Motor neuron (in vitro differentiated cells): ENCODE measurements around the gene ETV3L. TPM values are rescaled to one million over a fixed set of nuclear protein-coding genes. Genes with fewer than 3 reads are reported as not detected.
"Not testable (repeated sequence)": the region's sequence is repeated elsewhere in the genome, so short reads cannot be mapped to it uniquely, and the experiment has no call there.

Experiments
- ATAC-seq, 8 experiments: fragments of 200-7000 bp; cut with Tn5 transposase; replicated peaks in 6 of 8; 2 replicates each; pipeline ENCODE4 v1.8.0; 2021; ENCODE audit warnings: mild to moderate bottlenecking in 8 of 8, moderate library complexity in 8 of 8
- H3K27ac ChIP-seq, 2 donors: fragments of 250-450 bp; sonication (Bioruptor Pico); 2 replicates each; pipeline ENCODE4 v1.9.0; 2021; ENCODE audit warnings: antibody characterized with exemption in 2 of 2, mild to moderate bottlenecking in 2 of 2, moderate library complexity in 1 of 2
- H3K4me1 ChIP-seq, 2 donors: fragments of 250-450 bp; sonication (Bioruptor Pico); replicated peaks in 1 of 2; 2 replicates each; pipeline ENCODE4 v1.6.1; 2021; ENCODE audit warnings: antibody characterized with exemption in 2 of 2, mild to moderate bottlenecking in 2 of 2, moderate library complexity in 1 of 2
- H3K4me3 ChIP-seq, 5 donors: fragments of 250-450 bp; sonication (Bioruptor Pico); 2 replicates each; pipeline ENCODE4 v1.9.0; 2021; ENCODE audit warnings: antibody characterized with exemption in 5 of 5, mild to moderate bottlenecking in 5 of 5, moderate library complexity in 4 of 5
- WGBS, 10 experiments: fragments of 450-650 bp; shearing (Covaris generic); methylation state at CpG; one replicate each; pipeline ENCODE4 v1.0.0; 2022; 5-methylcytosine and 5-hydroxymethylcytosine counted together
- in situ Hi-C, 9 experiments: fragments of 400-800 bp; cut with MboI; loops; one replicate each; pipeline ENCODE4 v1.15.0; 2021; ENCODE audit warnings: low sequenced_read_pairs in 9 of 9, low pct_unique_long_range_greater_than_20kb in 2 of 9; ENCODE audit not compliant: unreplicated experiment in 9 of 9
- total RNA-seq, 8 experiments: library from RNA; unstranded; fragments of 300-600 nt; gene quantifications; 2 replicates each; pipeline versions ENCODE4 v1.2.3 to v1.2.4, GENCODE V29; 2022

The ETV3L gene
- total RNA-seq, 8 experiments from 2014 or later, result 0.05 to 0.47 (median 0.36) TPM; not detected in 3

DNA sequence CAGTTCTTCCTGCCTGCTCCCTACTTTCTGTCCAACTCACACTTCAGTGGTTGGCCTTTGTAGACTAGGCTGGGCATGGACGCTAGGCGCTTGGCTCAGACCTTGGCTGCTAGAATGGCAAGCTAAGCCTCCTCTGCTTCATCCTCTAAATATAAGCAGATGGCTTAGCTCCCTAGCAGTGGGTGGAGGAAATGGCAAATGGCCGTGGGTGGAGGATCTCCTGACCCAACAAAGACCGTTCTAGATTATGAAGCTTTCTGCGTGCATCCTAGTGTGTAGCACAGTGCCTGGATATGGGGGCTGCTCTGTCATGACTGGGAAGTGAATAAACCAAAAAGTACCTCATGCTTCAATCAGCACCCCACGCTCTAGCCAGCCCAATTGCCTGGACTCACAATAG is 10.4 kb upstream of the ETV3L start:
- WGBS, 10 experiments, result 8 to 94% (median 79%) methylated on average over 2 to 6 of the region's 6 CpGs; no CpG with 5 or more reads in 1 of the 10 experiments
- in situ Hi-C loops, result no loop called here
- Histone ChIP-seq H3K4me3 (no peak overlapping the region), H3K4me1 (peaks cover 13 to 37% of the 10 kb centered on the region in 2 donors), H3K27ac (no peak overlapping the region)
- ATAC-seq, result peak in 1 of 8 experiments; percentile 19

DNA sequence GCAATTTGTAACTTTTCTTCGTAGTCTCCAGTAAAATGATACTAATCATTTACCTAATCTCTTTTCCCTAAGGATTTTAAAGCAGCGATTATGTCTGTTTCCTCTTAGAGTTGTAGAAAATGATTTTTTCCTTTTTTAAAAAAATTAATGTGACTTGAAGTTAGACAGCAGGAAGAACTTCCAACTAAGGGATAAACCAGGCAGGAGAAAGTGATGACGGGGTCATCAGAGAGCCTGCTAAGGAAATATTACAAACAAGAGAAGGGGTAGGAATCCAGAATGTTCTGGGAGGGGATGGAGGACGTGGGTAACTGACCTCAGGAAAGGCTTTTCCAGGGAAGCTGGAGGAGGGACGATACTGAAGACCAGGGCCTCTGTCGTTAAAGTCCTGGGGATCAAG is 8.8 kb upstream of the ETV3L start:
- in situ Hi-C loops, result no loop called here
- Histone ChIP-seq H3K4me3 (no peak overlapping the region), H3K27ac (no peak overlapping the region), H3K4me1 (peaks cover 18 to 41% of the 10 kb centered on the region in 2 donors)
- ATAC-seq, result no peak
- whole genome bisulfite sequencing, 10 experiments, result 27 to 90% (median 68%) methylated on average over 3 to 6 of the region's 6 CpGs

DNA sequence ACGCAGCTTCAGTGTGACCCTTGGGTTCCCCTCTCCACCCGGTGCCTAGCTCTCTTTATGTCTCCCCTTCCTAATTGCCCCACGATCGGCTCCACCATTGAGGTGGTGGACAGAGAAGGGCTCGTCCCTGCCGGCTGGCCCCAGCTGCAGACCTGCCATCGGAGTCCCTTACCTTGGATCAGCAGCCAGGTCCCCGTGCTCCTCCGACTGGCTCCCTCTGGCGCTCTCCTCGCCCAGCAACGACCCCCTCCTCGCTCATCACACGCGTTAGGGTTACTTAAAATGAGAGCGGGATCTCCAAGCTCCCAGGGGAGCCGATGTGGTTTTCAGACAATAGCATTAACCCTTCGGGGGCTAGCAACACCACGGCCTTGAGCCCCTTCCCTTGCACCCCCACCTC is 8.1 kb upstream of the ETV3L start:
- WGBS, 10 experiments, result 52 to 76% (median 70%) methylated on average over 3 to 11 of the region's 19 CpGs; no CpG with 5 or more reads in 5 of the 10 experiments
- Histone ChIP-seq H3K4me3 (no peak overlapping the region), H3K4me1 (peaks cover 18 to 40% of the 10 kb centered on the region in 2 donors), H3K27ac (no peak overlapping the region)
- in situ Hi-C loops, result no loop called here
- no peak for ATAC-seq

GRCh38 chr1:157106813-157107189 is 7.2 kb upstream of the ETV3L start:
- WGBS, 10 experiments, result 81 to 83% (median 83%) methylated on average over 4 to 6 of the region's 6 CpGs; no CpG with 5 or more reads in 7 of the 10 experiments
- H3K27ac ChIP-seq, result no peak overlapping the region
- ATAC-seq, result no peak
- no peak overlapping the region for H3K4me3 ChIP-seq
- peaks cover 17 to 40% of the 10 kb centered on the region in 2 donors for H3K4me1 ChIP-seq
- in situ Hi-C loops, result no loop called here

GRCh38 chr1:157105988-157106812 is 6.6 kb upstream of the ETV3L start:
- in situ Hi-C loops, result no loop called here
- Histone ChIP-seq H3K4me3 (no peak overlapping the region), H3K4me1 (peaks cover 11 to 35% of the 10 kb centered on the region in 2 donors), H3K27ac (no peak overlapping the region)
- WGBS, 10 experiments, result 25 to 100% (median 50%) methylated on average over 1 to 4 of the region's 6 CpGs; no CpG with 5 or more reads in 1 of the 10 experiments
- ATAC-seq, result peak; percentile 30 to 83 (median 72)

DNA sequence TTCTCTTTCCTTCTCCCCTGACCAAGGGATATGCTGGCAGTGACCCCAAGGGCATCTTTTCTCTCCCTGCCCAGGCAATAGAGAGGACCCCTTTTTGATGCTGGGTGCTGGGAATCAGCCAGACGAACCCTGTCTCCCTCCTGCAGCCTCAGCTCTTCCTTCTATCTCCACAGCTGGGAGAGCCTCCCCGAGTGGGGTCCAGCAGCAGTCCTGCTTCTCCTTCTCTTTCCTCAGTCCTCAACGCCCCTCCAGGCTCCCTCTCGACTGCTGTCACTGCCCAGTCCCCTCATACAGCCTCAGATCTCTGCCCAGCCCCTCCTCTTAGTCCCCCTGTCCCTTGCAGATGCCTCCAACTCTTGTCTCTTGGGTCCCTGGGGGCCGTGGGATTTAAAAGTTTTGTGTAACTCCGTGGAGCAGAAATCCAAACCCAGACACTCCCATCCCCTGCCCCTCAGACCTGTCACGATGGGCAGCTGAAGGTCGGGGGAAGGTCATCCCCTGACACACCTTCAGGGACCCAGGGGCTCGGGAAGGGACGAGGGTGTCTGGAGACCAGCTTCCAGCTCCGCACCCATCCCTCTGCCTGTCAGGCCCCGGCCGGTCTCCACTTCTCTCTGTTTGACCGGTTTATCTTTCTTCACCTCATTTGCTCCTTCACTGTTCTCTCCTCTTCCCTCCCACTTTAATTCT is 5.8 kb upstream of the ETV3L start:
- WGBS, 10 experiments, result 51 to 95% (median 65%) methylated on average over 2 to 13 of the region's 14 CpGs; no CpG with 5 or more reads in 2 of the 10 experiments
- no peak overlapping the region for H3K27ac ChIP-seq
- H3K4me1 ChIP-seq, result peaks cover 9 to 35% of the 10 kb centered on the region in 2 donors
- no peak for ATAC-seq
- H3K4me3 ChIP-seq, result no peak overlapping the region
- in situ Hi-C loops, result no loop called here

- in situ Hi-C loops, result no loop called here
- WGBS, 10 experiments, result 20 to 100% (median 57%) methylated on average over 1 to 6 of the region's 6 CpGs; no CpG with 5 or more reads in 1 of the 10 experiments
- H3K4me3 ChIP-seq, result no peak overlapping the region
- no peak overlapping the region for H3K27ac ChIP-seq
- ATAC-seq, result peak in 5 of 8 experiments; percentile 64 to 82 (median 71)
- H3K4me1 ChIP-seq, result peaks cover 9 to 35% of the 10 kb centered on the region in 2 donors
Measured at GRCh38 chr1:157104598-157105293, 5.1 kb upstream of the ETV3L start.

DNA sequence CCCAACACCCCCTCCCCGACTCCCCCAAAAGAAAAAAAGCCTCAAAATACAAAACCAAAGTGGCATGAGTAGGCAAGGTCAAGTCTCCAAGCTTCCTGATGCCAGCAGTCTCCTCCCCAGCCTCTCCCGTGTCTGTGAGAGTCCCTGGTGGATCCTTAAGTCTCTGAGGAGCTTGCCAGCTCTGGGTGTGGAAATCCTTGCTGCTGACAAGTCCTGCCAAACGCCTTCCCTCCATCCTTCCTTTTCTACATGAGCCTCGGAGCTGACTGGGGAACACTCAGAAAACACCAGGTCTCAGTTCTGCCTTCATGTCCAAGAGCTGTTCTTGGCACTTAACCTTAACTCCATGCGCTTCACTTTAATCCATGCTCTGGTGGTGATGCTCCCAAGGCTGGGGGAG is 3.7 kb upstream of the ETV3L start:
- in situ Hi-C loops, result no loop called here
- no peak for ATAC-seq
- WGBS, 10 experiments, result 0 to 84% (median 62%) methylated on average over 1 to 4 of the region's 5 CpGs; no CpG with 5 or more reads in 2 of the 10 experiments
- H3K27ac ChIP-seq, result no peak overlapping the region
- peaks cover 9 to 35% of the 10 kb centered on the region in 2 donors for H3K4me1 ChIP-seq
- no peak overlapping the region for H3K4me3 ChIP-seq

DNA sequence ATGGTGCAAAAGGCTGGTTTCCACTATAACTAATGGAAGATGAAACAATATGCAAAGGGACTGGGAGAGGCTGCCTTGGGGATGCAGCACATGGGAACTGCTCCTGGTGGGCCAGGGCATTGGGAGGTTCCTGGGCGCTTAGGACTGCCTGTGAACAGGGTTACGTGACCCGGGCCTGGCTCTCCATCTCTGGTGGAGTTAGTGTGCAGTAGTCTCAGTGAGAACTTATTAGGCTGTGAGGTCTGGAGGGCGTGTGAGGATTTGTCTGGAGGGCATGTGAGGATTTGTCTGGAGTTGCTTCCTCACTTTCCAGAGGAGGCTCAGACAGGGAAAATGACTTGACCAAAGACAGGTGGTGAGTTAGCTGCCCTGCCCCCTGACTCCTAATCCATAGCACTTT is 1.5 kb upstream of the ETV3L start:
- Histone ChIP-seq H3K4me3 (no peak overlapping the region), H3K27ac (no peak overlapping the region), H3K4me1 (peaks cover 9 to 25% of the 10 kb centered on the region in 2 donors)
- in situ Hi-C loops, result no loop called here
- peak in 2 of 8 experiments; percentile 80 to 97 for ATAC-seq
- 53 to 100% (median 71%) methylated on average over 1 to 4 of the region's 4 CpGs; no CpG with 5 or more reads in 4 of the 10 experiments for WGBS, 10 experiments

GRCh38 chr1:157098987-157099632 is 498 bp downstream of the ETV3L start:
- WGBS, 10 experiments, result 75 to 100% (median 89%) methylated on average over 1 to 5 of the region's 17 CpGs; no CpG with 5 or more reads in 3 of the 10 experiments
- not testable (repeated sequence) for ATAC-seq
- in situ Hi-C loops, result loop anchor here in 3 of 9 experiments (10.0 to 25.0 kb wide), 3 partner anchors 46 to 388 kb away; no protein-coding TSS in a partner anchor

DNA sequence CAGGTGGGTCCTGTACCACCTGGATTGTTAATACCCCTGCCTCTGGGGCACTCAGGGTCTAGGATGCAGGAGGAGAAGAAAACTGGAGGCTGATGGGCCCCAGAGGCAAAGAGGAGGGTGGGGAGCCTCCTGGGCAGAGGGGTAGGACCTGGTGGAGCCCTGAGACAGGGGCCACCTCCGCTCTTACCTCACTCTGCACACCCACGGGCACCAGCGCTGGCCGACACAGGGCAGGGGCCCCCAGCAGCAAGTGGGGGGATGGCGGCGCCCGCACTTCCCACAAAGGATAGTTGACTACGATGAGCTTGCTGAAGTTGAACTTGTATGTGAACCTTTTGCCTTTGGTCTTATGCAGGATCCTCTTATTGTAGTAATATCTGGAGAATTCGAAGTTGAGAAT is 1.1 kb downstream of the ETV3L start:
- H3K27ac ChIP-seq, result no peak overlapping the region
- peaks cover 0 to 1% of the 10 kb centered on the region in 2 donors for H3K4me1 ChIP-seq
- 80 to 100% (median 87%) methylated on average over 1 to 4 of the region's 9 CpGs; no CpG with 5 or more reads in 6 of the 10 experiments for WGBS, 10 experiments
- in situ Hi-C loops, result loop anchor here in 3 of 9 experiments (10.0 to 25.0 kb wide), 3 partner anchors 46 to 389 kb away; no protein-coding TSS in a partner anchor
- no peak overlapping the region for H3K4me3 ChIP-seq
- ATAC-seq, result no peak

More at GRCh38 chr1:157098987-157099632, 498 bp downstream of the ETV3L start:
- H3K4me1 ChIP-seq, H3K4me3 ChIP-seq, H3K27ac ChIP-seq: not testable (repeated sequence)

GRCh38 chr1:157097692-157098091 is 1.9 kb downstream of the ETV3L start:
- ATAC-seq, result no peak
- 0 to 87% (median 60%) methylated on average over 1 to 6 of the region's 6 CpGs; no CpG with 5 or more reads in 3 of the 10 experiments for WGBS, 10 experiments
- in situ Hi-C loops, result loop anchor here in 3 of 9 experiments (10.0 to 25.0 kb wide), 3 partner anchors 47 to 390 kb away; no protein-coding TSS in a partner anchor
- Histone ChIP-seq H3K27ac (no peak overlapping the region), H3K4me3 (no peak overlapping the region), H3K4me1 (no peaks in the 10 kb centered on the region)
